GM12878 (cell line): Measurements from ENCODE around the gene GFPT1. TPM values are rescaled to one million over a fixed set of nuclear protein-coding genes. Genes with fewer than 3 reads are reported as not detected.

Experiments used
- ATAC-seq: fragments of 200-7000 bp; cut with Tn5 transposase; 3 replicates; pipeline ENCODE4 v1.9.1; 2020; ENCODE audit warnings: mild to moderate bottlenecking, moderate library complexity
- BruUV-seq: library from RNA; stranded (reverse); fragments of 400-500 nt; replicated peaks from 2 replicates; lab custom pipeline; 2021; lab: Mats Ljungman, UMichigan
- CTCF ChIA-PET: fragments of 300-600 bp; sonication (Branson Sonifier 250); formaldehyde crosslinking; extraction: SDS; loops from one replicate; lab custom pipeline; 2021; ENCODE audit warnings: inconsistent platforms; lab: Yijun Ruan, JAX
- POLR2A ChIA-PET: fragments of 350-600 bp; formaldehyde crosslinking; extraction: SDS; loops from one replicate; lab custom pipeline; 2021; ENCODE audit warnings: inconsistent platforms; lab: Charles Lee
- RAD21 ChIA-PET: fragments of 300-600 bp; sonication (Branson Sonifier 250); formaldehyde crosslinking; loops from one replicate; lab custom pipeline; 2023; ENCODE audit warnings: antibody characterized with exemption; ENCODE audit not compliant: unreplicated experiment; lab: Charles Lee
- SMC1A ChIA-PET: fragments of 300-600 bp; sonication (Branson Sonifier 250); formaldehyde crosslinking; loops from one replicate; lab custom pipeline; 2023; ENCODE audit not compliant: unreplicated experiment, uncharacterized antibody; lab: Charles Lee
- DNase-seq: peaks from one replicate; pipeline ENCODE4 v3.0.0-alpha.2; 2011; ENCODE audit warnings: low read depth, low spot score
- FAIRE-seq: peaks from 3 replicates; lab custom pipeline; 2011; peaks lifted over from hg19 to GRCh38; lab: Jason Lieb, UNC
- H2AFZ ChIP-seq: 2 replicates; pipeline ENCODE4 v1.6.0; 2011; ENCODE audit warnings: low read depth, low read length, control low read depth; ENCODE audit not compliant: control insufficient read depth
- H3K27ac ChIP-seq: 2 replicates; pipeline ENCODE4 v1.5.1; 2011; ENCODE audit warnings: control low read depth; ENCODE audit not compliant: control insufficient read depth, insufficient read depth
- H3K27me3 ChIP-seq, 2 experiments: replicated peaks in 1 of 2; 2 replicates each; pipeline versions ENCODE4 v1.6.0 to v1.6.1; 2011; ENCODE audit warnings: low read length in 1 of 2; ENCODE audit not compliant: control insufficient read depth in 2 of 2, insufficient read depth in 2 of 2
- H3K36me3 ChIP-seq, 2 experiments: 2 replicates each; pipeline ENCODE4 v1.5.1; 2011; ENCODE audit warnings: low read length in 1 of 2; ENCODE audit not compliant: control insufficient read depth in 2 of 2, insufficient read depth in 2 of 2
- H3K4me1 ChIP-seq: 2 replicates; pipeline ENCODE4 v1.6.1; 2011; ENCODE audit warnings: mild to moderate bottlenecking, low read length, moderate library complexity, mixed read lengths; ENCODE audit not compliant: control insufficient read depth, insufficient read depth
- H3K4me2 ChIP-seq: 2 replicates; pipeline ENCODE4 v1.6.0; 2011; ENCODE audit warnings: control low read depth; ENCODE audit not compliant: control insufficient read depth, insufficient read depth
- H3K4me3 ChIP-seq: fragments of 200-600 bp; sonication (generic); 2 replicates; pipeline ENCODE4 v1.5.1; 2016
- H3K79me2 ChIP-seq: 2 replicates; pipeline ENCODE4 v1.6.0; 2011; ENCODE audit warnings: low read length; ENCODE audit not compliant: control insufficient read depth, insufficient read depth
- H3K9ac ChIP-seq: 2 replicates; pipeline ENCODE4 v1.8.0; 2011; ENCODE audit warnings: low read length, control low read depth, mixed read lengths; ENCODE audit not compliant: control insufficient read depth, insufficient read depth
- H3K9me3 ChIP-seq: replicated peaks from 3 replicates; pipeline ENCODE4 v1.5.1; 2011; ENCODE audit warnings: mild to moderate bottlenecking, low read length; ENCODE audit not compliant: control insufficient read depth, insufficient read depth
- H4K20me1 ChIP-seq: 2 replicates; pipeline ENCODE4 v1.6.0; 2011; ENCODE audit not compliant: control insufficient read depth, insufficient read depth
- BACH1 ChIP-seq: fragments of 450-650 bp; IDR thresholded peaks from 2 replicates; pipeline ENCODE4 v1.6.1; 2017; ENCODE audit warnings: mild to moderate bottlenecking, borderline replicate concordance
- CREB1 ChIP-seq: IDR thresholded peaks from 2 replicates; pipeline ENCODE4 v1.6.1; 2012; ENCODE audit warnings: low read depth, mild to moderate bottlenecking, inconsistent platforms
- ESRRA ChIP-seq: IDR thresholded peaks from 2 replicates; pipeline ENCODE4 v1.6.1; 2012; ENCODE audit warnings: mild to moderate bottlenecking, low read length, improper control_type of control experiment
- ETV6 ChIP-seq, 2 experiments: fragments of 450-650 bp in 1 of 2; IDR thresholded peaks in 1 of 2; conservative IDR thresholded peaks in 1 of 2; 2 replicates each; pipeline ENCODE4 v1.6.1; 2014; ENCODE audit warnings: antibody characterized with exemption in 1 of 2, borderline replicate concordance in 1 of 2, low read depth in 1 of 2, mild to moderate bottlenecking in 1 of 2, moderate library complexity in 1 of 2
- FOXK2 ChIP-seq: fragments of 450-650 bp; IDR thresholded peaks from 2 replicates; pipeline ENCODE4 v1.6.1; 2017; ENCODE audit warnings: mild to moderate bottlenecking, moderate library complexity
- GATAD2B ChIP-seq: fragments of 450-650 bp; conservative IDR thresholded peaks from 2 replicates; pipeline ENCODE4 v1.6.1; 2017; ENCODE audit warnings: low read depth, mild to moderate bottlenecking, moderate library complexity
- MXI1 ChIP-seq: fragments of 150-350 bp; IDR thresholded peaks from 2 replicates; pipeline ENCODE4 v1.6.1; 2011; ENCODE audit warnings: low read depth, mild to moderate bottlenecking, inconsistent platforms, low read length, improper control_type of control experiment
- NFXL1 ChIP-seq: fragments of 450-650 bp; IDR thresholded peaks from 2 replicates; pipeline ENCODE4 v1.6.1; 2017; ENCODE audit warnings: antibody characterized with exemption, mild to moderate bottlenecking, borderline replicate concordance
- NR2C1 ChIP-seq: fragments of 450-650 bp; IDR thresholded peaks from 2 replicates; pipeline ENCODE4 v1.6.1; 2017; ENCODE audit warnings: antibody characterized with exemption, mild to moderate bottlenecking, moderate library complexity
- POU2F2 ChIP-seq: IDR thresholded peaks from 3 replicates; pipeline ENCODE4 v1.6.1; 2011; ENCODE audit warnings: low read depth, mild to moderate bottlenecking, low read length, borderline replicate concordance
- SMAD5 ChIP-seq: IDR thresholded peaks from 2 replicates; pipeline ENCODE4 v1.6.1; 2016; ENCODE audit warnings: antibody characterized with exemption, low read depth
- USF1 ChIP-seq: IDR thresholded peaks from 2 replicates; pipeline ENCODE4 v1.6.1; 2011; ENCODE audit warnings: borderline replicate concordance, low read depth, mild to moderate bottlenecking, moderate library complexity, mixed read lengths, low read length; ENCODE audit not compliant: insufficient read depth; ENCODE audit errors: extremely low read length
- WRNIP1 ChIP-seq: IDR thresholded peaks from 2 replicates; pipeline ENCODE4 v1.6.1; 2011; ENCODE audit warnings: low read depth, low read length, improper control_type of control experiment, borderline replicate concordance
- WGBS: methylation state at CpG from one replicate; pipeline ENCODE4 v1.1.6; 2016; ENCODE audit warnings: low lambda C conversion rate; ENCODE audit not compliant: insufficient replicate concordance, insufficient coverage; ENCODE audit errors: missing lambda C conversion rate; 5-methylcytosine and 5-hydroxymethylcytosine counted together
- in situ Hi-C: fragments of 300-500 bp; cut with MboI; formaldehyde crosslinking; loops from 9 replicates; pipeline ENCODE4 v1.14.3; 2018; ENCODE audit warnings: mixed read lengths
- intact Hi-C: fragments of 100-400 bp; cut with micrococcal nuclease; formaldehyde crosslinking; loops from one replicate; pipeline ENCODE4 v1.14.2; 2022; ENCODE audit not compliant: unreplicated experiment
- polyA plus RNA-seq, 11 experiments: library from polyadenylated mRNA; depleted of rRNA in 4 of 11; unstranded in 6 of 11; stranded (reverse) in 5 of 11; fragments of >200 nt; fragmentation: Nextera tagmentation in 4 of 11; fragmentation: Illumina TruSeq in 1 of 11; extraction: Ambion mirVana in 4 of 11; extraction: Trizol in 1 of 11; gene quantifications; 1 replicate in 1 of 11; 2 replicates in 10 of 11; pipeline versions ENCODE4 v1.2.1 to v1.2.3, GENCODE V29; 2011 to 2016; ENCODE audit warnings: inconsistent platforms in 2 of 11, missing spikeins in 2 of 11, low read depth in 1 of 11
- total RNA-seq, 4 experiments: library from RNA; depleted of rRNA in 3 of 4; stranded (reverse); fragments of >200 nt in 3 of 4; fragmentation: Illumina TruSeq in 1 of 4; extraction: Trizol in 1 of 4; gene quantifications; 2 replicates each; pipeline versions ENCODE4 v1.2.1 to v1.2.3, GENCODE V29; 2013 to 2021

GFPT1 gene
- total and polyA plus RNA-seq, 10 of the 15 experiments (the other 5 are each of a cell fraction or from before 2014, with no cell fraction given): 10.1 to 95.2 (median 24.5) TPM

- H3K27me3 ChIP-seq: no peaks in the 10 kb centered on the region
- H3K27ac ChIP-seq: no peak overlapping the region; the same call in 1 of the 2 replicates
- SMC1A ChIA-PET: interaction anchor here (1.2 kb wide), 1 partner anchor 134 kb away, joined by 3 read pairs; no protein-coding TSS in a partner anchor
- in situ Hi-C loops: no loop called here
- H4K20me1 ChIP-seq: no peaks in the 10 kb centered on the region; the same call in 1 of the 2 replicates
- RAD21 ChIA-PET: interaction anchor here (1.6 kb wide), 1 partner anchor 54 kb away, joined by 6 read pairs; the partner anchor contains the start of gene NFU1
- intact Hi-C loops: loop anchor here (10.0 kb wide), 1 partner anchor 262 kb away; the partner anchor contains the start of gene AAK1
- H3K36me3 ChIP-seq: peaks cover 0 to 6% of the 10 kb centered on the region in 2 experiments; a peak in 1 of 4 replicates
- 98% methylated on average over 7 of the region's 7 CpGs for WGBS
- H2AFZ ChIP-seq: no peak overlapping the region
- DNase-seq (no peak), ATAC-seq (no peak), FAIRE-seq (no peak)
- H3K9ac ChIP-seq: no peak overlapping the region
- H3K4me1 ChIP-seq: peaks cover 7% of the 10 kb centered on the region; the same call in 1 of the 2 replicates
- TF ChIP-seq GATAD2B (no peak), BACH1 (no peak), WRNIP1 (no peak), USF1 (no peak), CREB1 (no peak), MXI1 (no peak), ESRRA (no peak), ETV6 (conservative IDR thresholded peaks at IDR 0.05 in 1 of 2, IDR thresholded peaks at IDR 0.05 in 1 of 2; ENCODE audit: borderline replicate concordance in 1 of 2, low read depth in 1 of 2) (no peak), FOXK2 (no peak), NFXL1 (no peak), SMAD5 (no peak), NR2C1 (no peak), POU2F2 (no peak)
- CTCF ChIA-PET: interaction anchor here (1.6 to 3.7 kb wide), 3 partner anchors 8 to 182 kb away, joined by 5 to 30 read pairs (median 17); partner anchors contain the start of gene NFU1
- no TSS peak for BruUV-seq
- H3K4me3 ChIP-seq: peak overlapping the region; percentile 54
- POLR2A ChIA-PET: interaction anchor here (0.5 to 1.0 kb wide), 2 partner anchors 17 to 118 kb away, joined by 3 to 4 read pairs; no protein-coding TSS in a partner anchor
- peak overlapping the region; percentile 81 for H3K4me2 ChIP-seq
- H3K79me2 ChIP-seq: peaks cover 94% of the 10 kb centered on the region
- no peaks in the 10 kb centered on the region for H3K9me3 ChIP-seq
Observed at GRCh38 chr2:69383176-69383812, 3.7 kb downstream of the GFPT1 start.
